HepG2 (cell line): ENCODE data around the gene URB1. TPM values are rescaled to one million over a fixed set of nuclear protein-coding genes. Genes with fewer than 3 reads are reported as not detected.

Source experiments
- ATAC-seq: fragments of 200-7000 bp; cut with Tn5 transposase; 3 replicates; pipeline ENCODE4 v1.9.1; 2020; ENCODE audit warnings: mild to moderate bottlenecking, moderate library complexity
- BruUV-seq: library from RNA; stranded (reverse); fragments of 400-500 nt; replicated peaks from 2 replicates; lab custom pipeline; 2021; lab: Mats Ljungman, UMichigan
- CTCF ChIA-PET: fragments of 300-600 bp; formaldehyde crosslinking; extraction: SDS; loops from one replicate; lab custom pipeline; 2021; ENCODE audit warnings: low total read pairs, inconsistent platforms, low intra/inter-chr PET ratio; lab: Yijun Ruan, JAX
- POLR2A ChIA-PET: fragments of 350-600 bp; sonication (Branson Sonifier 250); formaldehyde crosslinking; loops from one replicate; lab custom pipeline; 2020; ENCODE audit warnings: antibody characterized with exemption, inconsistent platforms; lab: Yijun Ruan, JAX
- DNase-seq: peaks from one replicate; pipeline ENCODE4 v3.0.0-alpha.2; 2015; ENCODE audit warnings: low spot score
- FAIRE-seq: peaks from 3 replicates; lab custom pipeline; 2011; peaks lifted over from hg19 to GRCh38; lab: Jason Lieb, UNC
- H2AFZ ChIP-seq: one replicate; pipeline ENCODE4 v1.6.1; 2011; ENCODE audit warnings: low read length, inconsistent platforms
- H3K27ac ChIP-seq: fragments of 300-600 bp; 3 replicates; pipeline ENCODE4 v1.8.0; 2011; ENCODE audit warnings: mixed run types, mild to moderate bottlenecking, mixed read lengths, low read length, inconsistent platforms; ENCODE audit not compliant: insufficient read depth; ENCODE audit errors: extremely low read length
- H3K27me3 ChIP-seq, 2 experiments: fragments of 200-600 bp in 1 of 2; 2 replicates in 1 of 2; 3 replicates in 1 of 2; pipeline versions ENCODE4 v1.6.0 to v1.8.0; 2011; ENCODE audit warnings: low read length in 2 of 2, mild to moderate bottlenecking in 2 of 2, moderate library complexity in 2 of 2, inconsistent platforms in 1 of 2; ENCODE audit not compliant: insufficient read depth in 2 of 2, control insufficient read depth in 1 of 2
- H3K36me3 ChIP-seq, 2 experiments: fragments of 200-600 bp in 1 of 2; replicated peaks in 1 of 2; 2 replicates in 1 of 2; 3 replicates in 1 of 2; pipeline versions ENCODE4 v1.5.1 to v1.8.0; 2011; ENCODE audit warnings: low read length in 2 of 2, inconsistent platforms in 1 of 2; ENCODE audit not compliant: insufficient read depth in 2 of 2, control insufficient read depth in 1 of 2
- H3K4me1 ChIP-seq: 2 replicates; pipeline ENCODE4 v1.5.1; 2012; ENCODE audit warnings: low read length, inconsistent platforms; ENCODE audit not compliant: insufficient read depth
- H3K4me2 ChIP-seq: 2 replicates; pipeline ENCODE4 v1.6.0; 2011; ENCODE audit warnings: low read depth, low read length, inconsistent platforms
- H3K4me3 ChIP-seq, 3 experiments: fragments of 200-600 bp in 1 of 3; sonication (generic), shearing (Covaris generic) in 1 of 3; replicated peaks in 1 of 3; 2 replicates each; pipeline ENCODE4 v1.5.1; 2011 to 2016; ENCODE audit warnings: low read length in 3 of 3, inconsistent platforms in 2 of 3, low read depth in 2 of 3, mild to moderate bottlenecking in 2 of 3, control low read depth in 1 of 3, mixed read lengths in 1 of 3; ENCODE audit not compliant: insufficient read depth in 1 of 3
- H3K79me2 ChIP-seq: one replicate; pipeline ENCODE4 v1.6.1; 2011; ENCODE audit warnings: low read length, inconsistent platforms; ENCODE audit not compliant: insufficient read depth
- H3K9ac ChIP-seq: 2 replicates; pipeline ENCODE4 v1.6.0; 2011; ENCODE audit warnings: mild to moderate bottlenecking, low read depth, low read length, inconsistent platforms; ENCODE audit not compliant: insufficient read depth
- H3K9me3 ChIP-seq: 2 replicates; pipeline ENCODE4 v1.5.1; 2012; ENCODE audit warnings: mild to moderate bottlenecking, low read length
- H4K20me1 ChIP-seq: 2 replicates; pipeline ENCODE4 v1.6.0; 2011; ENCODE audit warnings: inconsistent platforms, mild to moderate bottlenecking, low read length, moderate library complexity; ENCODE audit not compliant: insufficient read depth
- ARID3A ChIP-seq: IDR thresholded peaks from 2 replicates; pipeline ENCODE4 v1.6.1; 2012; ENCODE audit warnings: low read depth, low read length, improper control_type of control experiment
- ATF1 ChIP-seq: IDR thresholded peaks from 2 replicates; pipeline ENCODE4 v1.6.1; 2016; ENCODE audit warnings: mild to moderate bottlenecking, control low read depth
- CENPT ChIP-seq: sonication (generic); formaldehyde crosslinking; IDR thresholded peaks from 2 replicates; pipeline ENCODE4 v1.8.0; 2022; ENCODE audit warnings: low read depth, mild to moderate bottlenecking, moderate library complexity, missing genetic modification reagents
- DPF2 ChIP-seq: sonication (generic); formaldehyde crosslinking; IDR thresholded peaks from 2 replicates; pipeline ENCODE4 v1.4.0; 2020; ENCODE audit warnings: mild to moderate bottlenecking, low read depth, missing genetic modification reagents, borderline replicate concordance
- ETV6 ChIP-seq: sonication (generic); formaldehyde crosslinking; conservative IDR thresholded peaks from 2 replicates; pipeline ENCODE4 v1.4.0; 2020; ENCODE audit warnings: missing genetic modification reagents
- KDM4B ChIP-seq: sonication (generic); formaldehyde crosslinking; IDR thresholded peaks from 2 replicates; pipeline ENCODE4 v1.4.0; 2020; ENCODE audit warnings: missing genetic modification reagents
- NFATC3 ChIP-seq: sonication (generic); formaldehyde crosslinking; IDR thresholded peaks from 2 replicates; pipeline ENCODE4 v1.5.1; 2020; ENCODE audit warnings: mild to moderate bottlenecking, missing genetic modification reagents
- PPARG ChIP-seq: conservative IDR thresholded peaks from 2 replicates; pipeline ENCODE4 v1.6.1; 2016; ENCODE audit warnings: missing biosample characterization, missing genetic modification reagents
- RAD51 ChIP-seq: fragments of 450-650 bp; IDR thresholded peaks from 2 replicates; pipeline ENCODE4 v1.6.1; 2016; ENCODE audit warnings: borderline replicate concordance
- RNF2 ChIP-seq: fragments of 450-650 bp; conservative IDR thresholded peaks from 2 replicates; pipeline ENCODE4 v1.6.1; 2016; ENCODE audit warnings: low read depth
- SP2 ChIP-seq: sonication (generic); formaldehyde crosslinking; IDR thresholded peaks from 2 replicates; pipeline ENCODE4 v1.5.1; 2020; ENCODE audit warnings: mild to moderate bottlenecking, missing genetic modification reagents
- SPEN ChIP-seq: sonication (generic); formaldehyde crosslinking; IDR thresholded peaks from 2 replicates; pipeline ENCODE4 v1.5.1; 2020; ENCODE audit warnings: low read depth, mild to moderate bottlenecking, missing genetic modification reagents
- THYN1 ChIP-seq: sonication (generic); formaldehyde crosslinking; IDR thresholded peaks from 2 replicates; pipeline ENCODE4 v1.8.1; 2023; ENCODE audit warnings: low read depth, mild to moderate bottlenecking, moderate library complexity, missing genetic modification reagents, borderline replicate concordance
- ZBTB38 ChIP-seq: sonication (generic); formaldehyde crosslinking; IDR thresholded peaks from 2 replicates; pipeline ENCODE4 v1.5.1; 2020; ENCODE audit warnings: mild to moderate bottlenecking, missing genetic modification reagents
- ZBTB46 ChIP-seq: sonication (generic); formaldehyde crosslinking; IDR thresholded peaks from 2 replicates; pipeline ENCODE4 v1.4.0; 2020; ENCODE audit warnings: mild to moderate bottlenecking, missing genetic modification reagents, borderline replicate concordance
- ZNF333 ChIP-seq: sonication (generic); formaldehyde crosslinking; IDR thresholded peaks from 2 replicates; pipeline ENCODE4 v1.4.0; 2020; ENCODE audit warnings: mild to moderate bottlenecking, missing genetic modification reagents, borderline replicate concordance
- ZNF562 ChIP-seq: sonication (generic); formaldehyde crosslinking; IDR thresholded peaks from 2 replicates; pipeline ENCODE4 v1.8.0; 2022; ENCODE audit warnings: missing genetic modification reagents, borderline replicate concordance
- ZNF652 ChIP-seq: IDR thresholded peaks from 2 replicates; pipeline ENCODE4 v1.6.1; 2016; ENCODE audit warnings: low read depth, borderline replicate concordance
- ZNF780A ChIP-seq: sonication (generic); formaldehyde crosslinking; IDR thresholded peaks from 2 replicates; pipeline ENCODE4 v1.8.0; 2022; ENCODE audit warnings: mild to moderate bottlenecking, missing genetic modification reagents, moderate library complexity
- ZNF790 ChIP-seq: sonication (generic); formaldehyde crosslinking; IDR thresholded peaks from 2 replicates; pipeline ENCODE4 v1.8.0; 2022; ENCODE audit warnings: missing genetic modification reagents, mild to moderate bottlenecking, borderline replicate concordance
- WGBS: methylation state at CpG from one replicate; pipeline ENCODE4 v1.1.6; 2017; ENCODE audit warnings: low lambda C conversion rate; 5-methylcytosine and 5-hydroxymethylcytosine counted together
- in situ Hi-C: cut with HindIII; loops from 2 replicates; pipeline ENCODE4 v1.10.0; 2017; ENCODE audit warnings: low pct_unique_long_range_greater_than_20kb; ENCODE audit not compliant: extremely low pct_ligation_motif_present
- intact Hi-C: fragments of 100-400 bp; cut with micrococcal nuclease; formaldehyde crosslinking; loops from one replicate; pipeline ENCODE4 v1.10.0; 2022; ENCODE audit not compliant: unreplicated experiment
- polyA plus RNA-seq, 8 experiments: library from polyadenylated mRNA; depleted of rRNA in 3 of 8; stranded (reverse) in 7 of 8; unstranded in 1 of 8; fragments of >200 nt; fragmentation: Illumina TruSeq in 4 of 8; extraction: Trizol in 4 of 8; gene quantifications; 2 replicates each; pipeline versions ENCODE4 v1.2.1 to v1.2.3, GENCODE V29; 2011 to 2016; ENCODE audit warnings: low read depth in 4 of 8, missing spikeins in 1 of 8, mixed read lengths in 1 of 8; ENCODE audit not compliant: insufficient read depth in 1 of 8
- total RNA-seq, 5 experiments: library from RNA; depleted of rRNA; stranded (reverse); fragments of >200 nt; fragmentation: Illumina TruSeq; extraction: Trizol; gene quantifications; 2 replicates each; pipeline ENCODE4 v1.2.3, GENCODE V29; 2016; ENCODE audit warnings: low read depth in 1 of 5

The URB1 gene
- total and polyA plus RNA-seq, 2 of the 13 experiments (the other 11 are each of a cell fraction or from before 2014, with no cell fraction given), result 4.5 to 16.7 TPM

GRCh38 chr21:32382108-32382644, 10.6 kb downstream of the URB1 start (continued):
- TF ChIP-seq SPEN, result no peak
- TF ChIP-seq ZNF562 (CRISPR knock-in tag), result no peak
- no peak for TF ChIP-seq ZBTB46
- no peak for TF ChIP-seq NFATC3
- TF ChIP-seq ZNF780A, result no peak
- TF ChIP-seq ZNF652 (CRISPR knock-in tag), result no peak
- no peak for TF ChIP-seq DPF2 (CRISPR knock-in tag)
- TF ChIP-seq ETV6, result no peak
- TF ChIP-seq RAD51, result no peak
- no peak for TF ChIP-seq SP2 (CRISPR knock-in tag)
- no peak for TF ChIP-seq THYN1 (CRISPR knock-in tag)
- no peak for TF ChIP-seq ZBTB38 (CRISPR knock-in tag)
- TF ChIP-seq ATF1 (CRISPR knock-in tag), result no peak
- TF ChIP-seq RNF2, result no peak

GRCh38 chr21:32381571-32381970, 11.2 kb downstream of the URB1 start:
- CTCF ChIA-PET, result no interaction called here
- peaks cover 5% of the 10 kb centered on the region for H3K79me2 ChIP-seq

More at GRCh38 chr21:32381571-32381970, 11.2 kb downstream of the URB1 start:
- 98% methylated on average over 6 of the region's 6 CpGs for WGBS
- FAIRE-seq, result no peak
- no peak overlapping the region for H2AFZ ChIP-seq
- no peak overlapping the region for H3K4me2 ChIP-seq
- POLR2A ChIA-PET, result no interaction called here
- intact Hi-C loops (no loop called here), in situ Hi-C loops (no loop called here)
- DNase-seq, result no peak
- peaks cover 30 to 82% of the 10 kb centered on the region in 2 experiments for H3K36me3 ChIP-seq
- TF ChIP-seq KDM4B (CRISPR knock-in tag) (no peak), ZNF790 (CRISPR knock-in tag) (no peak), PPARG (no peak), ARID3A (no peak), CENPT (CRISPR knock-in tag) (no peak), ZNF333 (CRISPR knock-in tag) (no peak)
- TF ChIP-seq, all 625 proteins: peak for 0
- Histone ChIP-seq H3K27me3 (no peaks in the 10 kb centered on the region), H3K9me3 (no peaks in the 10 kb centered on the region), H3K4me3 (no peak overlapping the region), H3K4me1 (peaks cover 11% of the 10 kb centered on the region), H4K20me1 (no peaks in the 10 kb centered on the region), H3K9ac (no peak overlapping the region), H3K27ac (no peak overlapping the region)
- no peak for ATAC-seq
- BruUV-seq, result no TSS peak
